ENCODE results near the gene NUCB1. TPM values are rescaled to one million over a fixed set of nuclear protein-coding genes. Genes with fewer than 3 reads are reported as not detected.

Gene NUCB1
- total and polyA plus RNA-seq, 9 of the 15 experiments (the other 6 are each of a cell fraction or from before 2014, with no cell fraction given) = 3.1 to 153 (median 71.7) TPM

GRCh38 chr19:48938256-48938655 lies 38.1 kb downstream of the NUCB1 start:
- in situ Hi-C loops (cut with MboI) = no loop called here
- no peak overlapping the region for H3K4me3 ChIP-seq
- TF ChIP-seq TCF7L2 (IDR thresholded peaks at IDR 0.05; ENCODE audit: low read depth, low read length) (no peak), FOSL1 (tag; conservative IDR thresholded peaks at IDR 0.05) (no peak), FOXJ2 (tag; IDR thresholded peaks at IDR 0.05) (no peak), ATF7 (IDR thresholded peaks at IDR 0.05) (peak; percentile 51; the same call in 1 of the 2 replicates), YY1 (IDR thresholded peaks at IDR 0.05; ENCODE audit: borderline replicate concordance in 1 of 3, control insufficient read depth in 1 of 3, extremely low read depth in 1 of 3, insufficient read depth in 3 of 3, insufficient read length in 1 of 3, insufficient replicate concordance in 2 of 3, low read depth in 1 of 3, low read length in 2 of 3) (no peak), NKRF (IDR thresholded peaks at IDR 0.05; ENCODE audit: borderline replicate concordance) (no peak), ARHGAP35 (IDR thresholded peaks at IDR 0.05; ENCODE audit: partially characterized antibody) (no peak), HOMEZ (CRISPR knock-in tag; IDR thresholded peaks at IDR 0.05) (no peak), ZNF324 (CRISPR knock-in tag; IDR thresholded peaks at IDR 0.05) (no peak), BACH1 (tag; IDR thresholded peaks at IDR 0.05) (no peak), ZNF395 (CRISPR knock-in tag; IDR thresholded peaks at IDR 0.05) (no peak), POLR2AphosphoS2 (IDR thresholded peaks at IDR 0.05; ENCODE audit: low read length) (no peak), ARNT (IDR thresholded peaks at IDR 0.05) (no peak), ATF3 (IDR thresholded peaks at IDR 0.05) (peak; percentile 70), ATF3 (CRISPR knock-in tag; conservative IDR thresholded peaks at IDR 0.05) (no peak), RUNX1 (IDR thresholded peaks at IDR 0.05; ENCODE audit: low read depth) (no peak), POLR2B (IDR thresholded peaks at IDR 0.05; ENCODE audit: low read depth, partially characterized antibody) (no peak)

More at GRCh38 chr19:48938256-48938655, 38.1 kb downstream of the NUCB1 start:
- POLR2A ChIA-PET = no interaction called here
- CTCF ChIA-PET (ENCODE audit: low intra/inter-chr PET ratio) = interaction anchor here (0.7 kb wide), 1 partner anchor 197 kb away, joined by 3 read pairs; no protein-coding TSS in a partner anchor
- WGBS (ENCODE audit: insufficient coverage, low coverage, missing lambda C conversion rate) = 74% methylated on average over 7 of the region's 7 CpGs
- Histone ChIP-seq H3K27me3 (ENCODE audit: control insufficient read depth in 2 of 2, insufficient read depth in 2 of 2, low read length in 2 of 2) (no peaks in the 10 kb centered on the region), H3K9ac (ENCODE audit: insufficient read depth in 1 of 2, low read depth in 2 of 2, low read length in 2 of 2) (no peak overlapping the region), H3K36me3 (ENCODE audit: control insufficient read depth, insufficient read depth, low read length) (no peaks in the 10 kb centered on the region), H3K27ac (ENCODE audit: extremely low read depth, low read depth, low read length) (no peak overlapping the region), H4K20me1 (replicated peaks; ENCODE audit: control insufficient read depth, insufficient read depth, low read length) (no peaks in the 10 kb centered on the region), H2AFZ (ENCODE audit: low read depth, low read length) (no peak overlapping the region), H3K9me3 (replicated peaks; ENCODE audit: control insufficient read depth, insufficient read depth, low read depth, low read length) (no peaks in the 10 kb centered on the region), H3K4me1 (replicated peaks in 1 of 2; ENCODE audit: control insufficient read depth in 2 of 2, insufficient read depth in 2 of 2, low read length in 2 of 2) (peaks cover 9 to 42% of the 10 kb centered on the region in 2 experiments; a peak in 4 of 5 replicates), H3K4me2 (ENCODE audit: insufficient read depth, low read length) (no peak overlapping the region), H3K79me2 (ENCODE audit: control insufficient read depth, insufficient read depth, low read length) (no peaks in the 10 kb centered on the region), H3K9me1 (ENCODE audit: control insufficient read depth, insufficient read depth, low read length) (no peaks in the 10 kb centered on the region)
- ATAC-seq (no peak), FAIRE-seq (no peak), DNase-seq (ENCODE audit: extremely low read depth in 1 of 4, low spot score in 3 of 4) (no peak)
- BruUV-seq (replicated peaks) = no TSS peak
- intact Hi-C loops (cut with micrococcal nuclease) = no loop called here
